GM12891 (cell line): ENCODE measurements around the gene PRODH2.

Source experiments
- DNase-seq: peaks from one replicate; pipeline ENCODE4 v3.0.0; 2011; ENCODE audit warnings: low spot score; ENCODE audit not compliant: insufficient read length
- FAIRE-seq: peaks from 2 replicates; lab custom pipeline; 2011; peaks lifted over from hg19 to GRCh38; lab: Jason Lieb, UNC
- PAX5 ChIP-seq: IDR thresholded peaks from 2 replicates; pipeline ENCODE4 v1.6.1; 2011; ENCODE audit warnings: low read length, moderate library complexity, mild to moderate bottlenecking; ENCODE audit not compliant: insufficient read depth, severe bottlenecking
- POLR2A ChIP-seq: IDR thresholded peaks from 2 replicates; pipeline ENCODE4 v1.6.1; 2011; ENCODE audit warnings: low read depth, low read length, control low read depth
- POLR2AphosphoS5 ChIP-seq: IDR thresholded peaks from 2 replicates; pipeline ENCODE4 v1.6.1; 2011; ENCODE audit warnings: low read depth, low read length, control low read depth
- POU2F2 ChIP-seq: IDR thresholded peaks from 2 replicates; pipeline ENCODE4 v1.6.1; 2011; ENCODE audit warnings: low read depth, mild to moderate bottlenecking, control low read depth, low read length, moderate library complexity
- SPI1 ChIP-seq: IDR thresholded peaks from 2 replicates; pipeline ENCODE4 v1.6.1; 2011; ENCODE audit warnings: low read depth, low read length, control low read depth
- TAF1 ChIP-seq: IDR thresholded peaks from 2 replicates; pipeline ENCODE4 v1.6.1; 2011; ENCODE audit warnings: low read depth, low read length, control low read depth

PRODH2 gene

DNA sequence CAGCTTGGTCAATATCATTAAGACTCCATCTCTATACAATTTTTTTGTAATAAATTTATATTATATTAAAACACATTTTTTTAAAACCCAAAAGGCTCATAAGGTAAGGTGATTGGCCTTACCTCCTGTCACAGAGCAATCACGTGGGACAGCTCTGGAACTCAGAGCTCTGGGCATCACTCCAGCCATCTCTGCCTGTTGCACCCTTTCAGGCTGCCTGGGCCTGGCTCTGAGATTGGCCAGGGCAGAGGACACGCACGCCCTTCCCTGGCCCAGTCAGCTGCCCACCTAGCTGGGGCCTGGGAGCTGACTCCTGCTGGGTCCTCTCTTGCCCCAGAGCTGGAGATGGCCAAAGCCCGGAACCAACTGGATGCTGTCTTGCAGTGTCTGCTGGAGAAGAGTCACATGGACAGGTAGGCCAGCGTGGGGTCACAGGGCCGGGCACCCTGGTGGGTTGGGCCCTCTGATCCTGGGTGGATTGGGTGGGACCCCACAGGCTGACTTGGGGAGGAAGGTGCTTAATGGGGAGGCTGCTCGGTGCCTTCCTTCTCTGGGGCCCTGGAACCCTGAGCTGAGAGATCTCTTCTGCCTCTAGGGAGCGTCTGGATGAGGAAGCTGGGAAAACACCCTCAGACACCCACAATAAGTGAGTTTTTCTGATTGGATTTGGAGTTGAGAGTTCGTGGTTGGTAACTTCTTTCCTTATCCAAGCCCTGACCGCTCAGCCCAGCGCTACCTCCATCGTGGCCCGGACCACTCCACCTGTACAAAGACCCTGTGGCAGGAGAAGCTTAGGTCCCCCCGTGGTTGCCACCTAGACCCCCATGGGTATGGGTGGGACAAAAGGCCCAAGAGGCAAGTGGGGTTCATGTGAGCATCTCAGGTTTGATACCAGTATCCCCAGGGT lies 60.6 kb downstream of the PRODH2 start:
- no peak for TF ChIP-seq SPI1
- no peak for TF ChIP-seq POLR2AphosphoS5
- no peak for TF ChIP-seq TAF1
- TF ChIP-seq POLR2A = no peak
- TF ChIP-seq PAX5 = no peak
- TF ChIP-seq POU2F2 = no peak
- DNase-seq = no peak
- no peak for FAIRE-seq

DNA sequence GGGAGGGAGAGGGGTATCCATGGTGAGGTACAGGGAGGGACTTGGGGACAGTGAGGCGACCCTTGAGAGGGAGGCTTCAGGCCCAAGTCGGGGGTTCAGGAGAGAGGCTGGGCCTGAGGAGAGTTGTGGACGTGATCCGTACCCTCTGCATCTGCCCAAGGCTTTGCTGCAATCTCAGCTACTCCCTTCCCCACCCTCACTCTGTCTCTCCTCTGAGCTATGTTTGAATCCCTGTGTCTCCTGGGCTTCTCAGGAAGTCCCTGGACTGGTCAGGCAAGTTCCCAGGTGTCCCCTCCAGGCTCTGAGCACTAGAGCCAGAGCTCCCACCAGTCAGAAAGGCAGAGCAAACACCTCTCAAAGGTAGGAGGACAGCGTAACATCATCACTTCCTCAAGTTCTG lies 62.5 kb downstream of the PRODH2 start:
- no peak for FAIRE-seq
- no peak for DNase-seq
- TF ChIP-seq POU2F2 = no peak
- TF ChIP-seq SPI1 = no peak
- TF ChIP-seq PAX5 = no peak
- no peak for TF ChIP-seq POLR2A
- TF ChIP-seq TAF1 = no peak
- no peak for TF ChIP-seq POLR2AphosphoS5
